CD4-positive, alpha-beta T cell treated with Interleukin-6 for 4 hours (primary cell): ENCODE results near the gene CFAP20DC.
"Not testable (repeated sequence)": the region's sequence is repeated elsewhere in the genome, so short reads cannot be mapped to it uniquely, and the experiment has no call there.

Experiments
- DNase-seq: peaks from one replicate; pipeline ENCODE4 v3.0.0-alpha.2; 2020; ENCODE audit warnings: mixed read lengths

The CFAP20DC gene

DNA sequence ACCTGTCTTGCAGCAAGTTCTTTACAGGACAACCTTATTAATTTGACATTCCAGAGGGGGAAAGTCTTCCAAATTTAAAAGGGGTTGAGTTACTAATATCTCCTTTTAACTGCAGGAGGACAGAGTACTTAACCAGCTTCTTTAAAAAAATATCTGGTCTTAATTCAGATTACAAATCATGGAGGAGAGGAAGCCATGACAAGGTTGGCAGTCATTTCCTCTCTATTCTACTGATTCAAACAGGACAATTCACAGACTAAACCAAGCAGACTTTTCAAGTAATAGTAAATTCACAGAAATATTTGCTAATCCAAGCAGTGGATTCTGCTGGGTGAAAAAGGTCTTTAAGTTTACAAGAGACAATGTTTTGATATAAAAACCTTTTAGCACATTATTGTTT lies 185.3 kb downstream of the CFAP20DC start:
- no peak for DNase-seq

DNA sequence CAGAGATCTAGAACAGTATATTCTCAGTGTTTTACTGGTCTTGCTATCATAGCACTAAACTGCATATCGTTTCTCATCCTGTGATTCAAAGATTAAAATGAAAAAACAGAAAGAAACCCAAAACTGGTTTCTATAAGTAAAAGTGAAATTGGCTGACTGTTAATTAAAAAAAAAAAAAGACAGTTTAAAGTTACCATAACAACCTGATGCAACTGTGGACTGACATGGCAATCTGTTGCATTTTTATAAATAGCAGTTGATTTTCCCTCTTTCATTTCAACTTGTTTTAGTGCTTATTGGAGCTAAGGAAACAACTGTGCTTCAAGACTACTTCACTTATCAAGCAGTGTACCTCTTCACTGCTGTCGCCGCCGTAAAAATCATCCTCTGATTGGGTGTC lies 186.6 kb downstream of the CFAP20DC start:
- DNase-seq = no peak

DNA sequence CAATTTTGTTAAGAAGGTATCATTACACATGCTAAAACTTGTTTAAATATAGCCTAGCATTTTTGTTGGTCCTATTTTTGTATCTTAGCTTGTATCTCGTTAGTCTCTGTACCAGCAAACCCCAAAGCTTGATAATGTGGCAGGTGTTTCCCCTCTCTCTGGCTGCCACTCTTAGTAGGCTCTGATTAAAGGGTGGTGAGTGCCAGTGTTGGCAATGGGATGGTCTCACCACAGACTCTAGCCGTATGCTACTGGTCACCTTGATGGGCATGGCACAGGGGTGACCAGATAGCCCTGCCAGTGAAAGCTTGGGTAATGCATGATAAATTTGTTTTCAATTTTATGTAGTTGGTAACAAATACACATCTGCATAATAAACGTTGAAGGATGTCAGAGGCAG lies 188.3 kb downstream of the CFAP20DC start:
- DNase-seq = no peak

DNA sequence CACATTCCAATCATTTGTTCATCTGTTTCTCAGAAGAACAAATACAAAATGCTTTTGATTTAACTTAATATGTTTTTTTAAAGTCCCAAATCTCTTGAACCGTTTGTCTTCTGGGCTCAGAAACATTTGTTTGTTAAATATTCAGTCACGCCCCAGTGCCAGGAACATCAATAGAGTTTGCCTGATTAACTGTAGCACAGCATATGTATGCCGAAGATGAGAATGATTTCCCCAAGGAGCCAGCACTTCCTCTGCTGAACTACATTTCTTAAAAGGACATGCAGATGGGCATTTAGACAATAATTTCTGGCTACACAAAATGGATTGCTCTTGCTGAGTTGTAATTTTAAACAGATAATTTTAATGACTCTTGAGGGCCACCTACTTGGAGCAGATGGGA lies 191.7 kb downstream of the CFAP20DC start:
- DNase-seq = no peak

DNA sequence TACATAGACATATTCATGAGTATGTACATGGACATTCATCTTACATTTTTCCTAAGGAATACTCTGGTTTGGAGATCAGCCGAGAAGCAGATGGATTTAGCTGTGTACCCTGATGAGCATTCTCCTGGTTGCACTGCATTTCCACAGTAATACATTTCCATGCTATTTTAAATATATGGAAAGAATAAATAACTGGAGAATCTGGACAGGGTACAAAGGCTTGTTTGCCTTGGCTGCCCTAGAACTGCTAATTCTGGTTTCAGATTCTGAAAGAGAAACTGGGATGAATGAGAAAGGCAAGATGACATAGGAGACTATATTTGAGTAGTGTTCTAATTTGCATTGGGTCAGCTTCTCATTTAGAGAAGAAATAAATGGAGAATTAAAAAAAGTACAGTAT lies 192.4 kb downstream of the CFAP20DC start:
- DNase-seq = no peak

DNA sequence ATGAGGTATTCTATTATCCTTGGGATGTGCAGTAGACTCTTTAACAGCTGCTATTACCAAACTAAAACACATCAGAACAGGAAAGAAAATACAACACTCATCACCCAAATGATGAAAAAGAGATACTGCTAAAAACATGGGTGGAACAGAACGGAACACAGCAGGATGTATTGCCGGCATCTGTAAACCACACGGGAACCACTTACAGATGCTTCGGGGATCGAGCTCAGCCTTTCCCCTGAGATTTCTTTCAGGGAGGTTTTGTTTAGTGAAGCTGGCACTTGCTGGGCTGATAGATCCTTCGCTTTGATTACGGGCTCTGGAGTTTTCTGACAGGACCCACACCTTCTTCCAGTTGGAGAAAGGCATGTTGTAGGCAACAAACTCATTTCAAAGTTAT lies 201.0 kb downstream of the CFAP20DC start:
- no peak for DNase-seq

DNA sequence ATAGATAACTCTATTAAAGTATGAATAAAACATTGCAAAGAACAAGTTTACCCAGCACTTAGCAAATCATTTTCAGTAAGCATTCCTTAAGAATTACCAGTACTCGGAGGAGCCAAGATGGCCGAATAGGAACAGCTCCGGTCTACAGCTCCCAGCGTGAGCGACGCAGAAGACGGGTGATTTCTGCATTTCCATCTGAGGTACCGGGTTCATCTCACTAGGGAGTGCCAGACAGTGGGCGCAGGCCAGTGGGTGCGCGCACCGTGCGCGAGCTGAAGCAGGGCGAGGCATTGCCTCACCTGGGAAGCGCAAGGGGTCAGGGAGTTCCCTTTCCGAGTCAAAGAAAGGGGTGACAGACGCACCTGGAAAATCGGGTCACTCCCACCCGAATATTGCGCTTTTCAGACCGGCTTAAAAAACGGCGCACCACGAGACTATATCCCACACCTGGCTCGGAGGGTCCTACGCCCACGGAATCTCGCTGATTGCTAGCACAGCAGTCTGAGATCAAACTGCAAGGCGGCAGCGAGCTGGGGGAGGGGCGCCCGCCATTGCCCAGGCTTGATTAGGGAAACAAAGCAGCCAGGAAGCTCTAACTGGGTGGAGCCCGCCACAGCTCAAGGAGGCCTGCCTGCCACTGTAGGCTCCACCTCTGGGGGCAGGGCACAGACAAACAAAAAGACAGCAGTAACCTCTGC lies 207.6 kb downstream of the CFAP20DC start:
- DNase-seq = not testable (repeated sequence)

DNA sequence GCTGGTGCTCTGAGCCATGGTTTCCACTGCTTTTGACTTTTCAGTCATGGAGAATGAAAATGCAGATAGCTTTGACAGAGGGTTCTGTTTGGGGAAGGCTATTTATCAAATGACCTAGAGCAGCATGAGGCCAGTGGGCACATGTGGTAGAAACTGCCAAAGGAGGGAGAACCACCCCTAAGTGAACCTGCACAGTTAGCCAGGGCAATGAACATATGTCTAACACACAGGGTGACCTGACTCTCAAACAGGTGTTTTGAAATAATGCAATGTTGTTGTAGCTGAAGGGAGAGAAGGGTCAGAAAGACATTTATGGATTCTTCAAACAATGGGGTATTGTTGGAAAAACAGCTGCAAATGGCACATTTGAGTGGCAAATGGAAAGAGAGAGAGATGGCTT lies 208.9 kb downstream of the CFAP20DC start:
- no peak for DNase-seq

DNA sequence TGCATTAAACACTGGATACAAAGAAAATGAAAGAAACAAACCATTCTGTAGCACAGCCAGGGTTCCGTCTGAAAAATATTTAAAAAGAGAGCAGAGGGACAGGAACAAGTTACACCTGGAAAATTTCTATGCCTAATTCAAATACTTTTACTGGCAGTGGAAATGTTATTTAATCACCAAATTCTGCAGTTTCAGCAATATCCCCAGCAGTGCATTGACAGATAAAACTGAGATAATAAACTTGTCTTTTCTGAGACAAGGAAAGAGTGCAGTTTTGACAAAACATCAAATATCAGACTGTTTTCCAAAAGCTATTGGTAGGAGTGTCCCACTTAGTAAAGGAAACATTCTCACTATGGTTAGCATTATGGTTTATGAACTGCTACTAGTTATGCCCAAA lies 209.9 kb downstream of the CFAP20DC start:
- no peak for DNase-seq

DNA sequence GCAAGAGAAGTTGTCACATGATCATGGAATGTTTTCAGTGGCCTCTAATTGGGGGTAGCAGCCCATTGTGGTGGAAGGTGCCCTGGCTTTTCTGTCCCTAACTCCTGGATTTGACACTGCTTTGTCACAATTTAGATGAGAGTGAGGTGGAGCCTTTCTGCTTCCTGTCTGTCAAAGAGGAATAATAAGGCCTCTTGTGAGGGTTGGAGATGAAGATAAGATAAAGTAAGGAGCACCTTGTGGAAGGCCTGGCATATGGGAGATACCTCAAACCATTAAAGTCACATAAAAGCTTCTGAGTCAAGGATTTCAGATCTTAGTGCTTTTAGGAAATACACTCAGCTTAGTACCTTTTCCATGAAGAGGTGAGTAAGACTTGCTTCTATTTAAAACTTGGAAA lies 210.6 kb downstream of the CFAP20DC start:
- DNase-seq = no peak

DNA sequence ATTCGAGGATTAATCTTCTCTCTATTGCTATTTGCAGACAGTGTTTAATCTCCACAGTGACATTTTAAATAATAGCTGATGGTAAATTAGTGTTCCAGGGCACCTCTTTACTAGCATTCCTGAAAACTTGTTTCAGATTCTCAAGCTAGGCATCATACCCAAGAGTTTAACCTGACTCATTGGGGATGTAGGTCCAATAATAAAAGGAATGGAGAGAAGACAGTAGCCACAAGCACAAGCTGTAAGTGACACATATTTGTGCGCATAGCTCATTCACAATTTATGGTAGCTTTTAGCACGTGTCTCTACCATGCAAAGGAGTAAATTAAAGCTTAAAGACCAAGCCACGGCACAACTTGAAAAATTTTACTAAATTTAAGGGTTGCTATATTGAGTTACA lies 212.0 kb downstream of the CFAP20DC start:
- DNase-seq = no peak

DNA sequence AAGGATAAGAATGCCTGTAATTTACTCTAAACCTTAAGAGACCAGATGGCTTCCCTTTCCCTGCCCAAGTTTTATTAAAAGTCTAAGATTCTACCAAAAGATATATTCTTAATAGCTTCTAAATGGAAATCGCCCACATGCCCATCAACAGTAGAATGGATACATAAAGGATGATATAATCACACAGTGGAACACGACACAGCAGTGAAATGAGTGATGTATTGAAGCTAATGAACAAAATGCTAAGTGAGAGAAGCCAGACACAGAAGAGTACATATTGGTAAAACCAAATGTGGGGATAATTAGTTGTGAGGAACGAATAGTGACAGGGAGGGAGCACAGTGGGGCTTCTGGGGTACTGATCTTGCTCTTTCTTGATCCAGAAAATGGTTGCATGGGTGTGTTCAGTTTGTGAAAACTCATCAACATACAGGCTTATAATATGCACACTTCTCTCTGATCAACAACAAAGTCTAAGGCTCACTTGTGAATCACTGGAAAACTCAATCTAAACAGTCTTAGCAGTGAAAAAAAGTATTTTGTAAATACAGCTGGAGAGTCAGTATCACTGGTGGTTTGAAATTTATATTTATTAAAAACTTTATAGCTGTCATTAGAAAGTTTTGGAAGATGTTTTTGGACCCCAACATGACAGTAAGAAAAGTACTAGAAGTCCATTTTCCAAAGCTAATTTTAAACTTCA lies 212.5 kb downstream of the CFAP20DC start:
- no peak for DNase-seq

DNA sequence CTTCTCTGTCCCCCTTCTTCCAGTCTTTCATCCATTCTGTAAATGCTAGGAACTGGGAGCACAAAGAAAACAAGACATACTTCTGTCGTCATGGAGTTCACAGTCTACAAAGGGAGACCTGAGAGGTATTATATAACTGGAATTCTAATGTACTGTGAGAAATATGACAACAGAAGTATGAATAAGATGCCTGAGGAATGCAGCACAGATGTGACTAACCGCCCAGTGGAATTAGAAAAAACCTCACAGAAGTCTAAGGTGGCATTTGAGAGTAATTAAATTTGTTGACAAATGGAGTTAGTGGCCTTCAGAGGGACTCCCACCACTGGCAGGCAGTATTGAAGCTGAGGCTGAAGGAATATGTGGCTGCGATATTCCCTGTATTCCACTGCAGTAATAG lies 214.7 kb downstream of the CFAP20DC start:
- DNase-seq = no peak

DNA sequence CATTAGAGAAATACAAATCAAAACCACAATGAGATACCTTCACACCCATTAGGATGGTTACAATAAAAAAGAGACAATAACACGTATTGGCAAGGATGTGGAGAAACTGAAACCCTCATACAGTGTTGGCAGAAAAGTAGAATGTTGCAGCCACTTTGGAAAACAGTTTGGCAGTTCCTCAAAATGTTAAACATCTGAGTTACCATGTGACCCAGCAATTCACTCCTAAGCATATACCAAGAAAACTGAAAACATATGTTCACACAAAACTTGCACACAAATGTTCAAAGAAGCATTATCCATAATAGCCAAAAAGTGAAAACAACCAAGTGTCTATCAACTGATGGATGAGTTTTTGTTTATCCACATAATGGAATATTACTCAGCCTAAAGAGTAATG lies 216.3 kb downstream of the CFAP20DC start:
- DNase-seq = no peak

DNA sequence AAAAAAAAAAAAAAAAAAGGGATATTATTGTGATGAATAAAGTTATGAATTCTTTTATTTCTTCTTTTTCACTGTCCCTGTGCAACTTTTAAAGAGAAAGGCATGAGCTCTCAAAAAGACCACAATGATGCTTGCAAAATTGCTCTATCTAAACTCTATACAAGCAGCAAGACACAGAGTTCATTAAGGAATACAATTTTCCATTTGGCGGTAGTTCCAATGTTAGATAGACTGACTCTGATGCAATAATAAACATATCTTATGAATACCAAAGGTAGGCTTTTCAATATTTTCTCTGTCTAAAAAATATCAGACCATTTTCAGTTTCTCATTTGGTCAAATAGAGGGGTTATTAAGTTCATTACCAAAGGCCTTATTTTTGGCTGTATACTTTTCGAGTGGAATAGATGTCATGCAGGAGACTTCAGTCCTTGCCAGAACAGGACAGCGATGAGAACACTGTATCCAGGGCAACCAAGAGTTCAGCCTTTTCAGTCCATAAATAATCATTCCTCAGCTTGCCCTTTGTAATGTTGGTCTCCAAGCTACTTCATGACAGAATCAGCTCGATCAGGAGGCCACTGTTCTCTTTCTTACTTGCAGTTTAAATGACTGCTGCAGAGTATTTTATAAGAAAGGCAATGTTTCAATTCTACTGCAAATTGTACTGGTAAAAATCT lies 220.4 kb downstream of the CFAP20DC start:
- DNase-seq = no peak

DNA sequence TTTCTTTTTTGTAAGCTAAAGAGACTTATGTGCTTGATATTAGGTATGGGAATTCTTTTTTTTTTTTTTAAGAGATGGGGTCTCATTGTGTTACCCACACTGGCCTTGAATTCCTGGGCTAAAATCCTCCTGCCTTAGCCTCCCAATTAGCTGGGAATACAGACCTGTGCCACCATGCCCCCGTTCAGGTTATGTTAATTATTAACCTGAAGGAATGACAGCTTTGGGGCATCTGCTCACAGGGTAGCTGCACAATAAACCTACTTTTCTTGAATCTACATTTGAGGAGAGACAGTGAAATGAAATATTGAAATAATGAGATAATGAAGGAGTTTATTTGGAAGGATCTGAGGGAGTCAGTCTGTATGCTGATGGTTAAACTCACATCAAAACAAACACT lies 225.0 kb downstream of the CFAP20DC start:
- DNase-seq = no peak

DNA sequence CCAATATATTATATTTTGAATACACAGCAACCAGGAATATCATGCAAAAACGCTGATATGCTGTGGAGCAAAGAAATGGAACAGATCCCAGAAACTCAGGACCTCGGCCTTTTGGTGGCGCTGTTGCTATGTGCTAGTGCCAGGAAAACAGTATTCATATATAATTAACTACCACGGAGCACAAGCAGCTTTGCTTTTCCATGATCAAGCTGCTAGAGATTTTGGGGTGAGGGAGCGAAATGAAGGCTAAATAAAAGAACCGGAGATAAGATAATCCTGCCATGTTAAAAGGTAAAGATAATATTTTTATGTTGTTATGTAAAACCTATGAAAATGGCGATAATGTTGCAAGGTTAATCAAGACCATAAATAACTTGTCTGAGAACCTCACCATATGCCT lies 225.5 kb downstream of the CFAP20DC start:
- DNase-seq = peak; percentile 7

DNA sequence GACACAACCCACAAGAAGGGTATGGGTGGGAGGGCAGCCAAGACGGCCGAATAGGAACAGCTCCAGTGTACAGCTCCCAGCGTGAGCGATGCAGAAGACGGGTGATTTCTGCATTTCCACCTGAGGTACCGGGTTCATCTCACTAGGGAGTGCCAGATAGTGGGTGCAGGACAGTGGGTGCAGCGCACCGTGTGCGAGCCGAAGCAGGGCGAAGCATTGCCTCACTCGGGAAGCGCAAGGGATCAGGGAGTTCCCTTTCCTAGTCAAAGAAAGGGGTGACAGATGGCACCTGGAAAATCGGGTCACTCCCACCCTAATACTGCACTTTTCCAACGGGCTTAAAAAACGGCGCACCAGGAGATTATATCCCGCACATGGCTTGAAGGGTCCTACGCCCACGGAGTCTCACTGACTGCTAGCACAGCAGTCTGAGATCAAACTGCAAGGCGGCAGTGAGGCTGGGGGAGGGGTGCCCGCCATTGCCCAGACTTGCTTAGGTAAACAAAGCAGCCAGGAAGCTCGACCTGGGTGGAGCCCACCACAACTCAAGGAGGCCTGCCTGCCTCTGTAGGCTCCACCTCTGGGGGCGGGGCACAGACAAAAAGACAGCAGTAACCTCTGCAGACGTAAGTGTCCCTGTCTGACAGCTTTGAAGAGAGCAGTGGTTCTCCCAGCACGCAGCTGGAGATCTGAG lies 243.1 kb downstream of the CFAP20DC start:
- not testable (repeated sequence) for DNase-seq

DNA sequence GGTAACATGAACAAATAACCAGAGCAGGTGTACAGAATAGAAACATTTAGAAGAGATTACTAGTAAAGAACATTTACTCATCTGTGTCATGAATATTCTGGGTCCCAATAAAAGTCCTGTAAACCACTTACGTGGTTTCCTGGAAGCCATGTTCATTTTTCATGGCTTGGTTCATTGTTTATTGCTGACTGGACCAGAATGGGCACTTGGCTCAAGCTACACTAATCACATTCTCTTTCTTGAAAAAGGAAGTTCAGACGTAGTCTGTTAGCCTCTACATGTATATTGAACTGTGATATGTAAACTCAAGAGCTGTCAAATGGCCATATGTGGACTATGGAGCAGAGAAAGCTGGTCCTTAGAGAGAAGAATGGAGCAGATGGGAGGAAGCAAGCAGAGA lies 244.9 kb downstream of the CFAP20DC start:
- DNase-seq = no peak

DNA sequence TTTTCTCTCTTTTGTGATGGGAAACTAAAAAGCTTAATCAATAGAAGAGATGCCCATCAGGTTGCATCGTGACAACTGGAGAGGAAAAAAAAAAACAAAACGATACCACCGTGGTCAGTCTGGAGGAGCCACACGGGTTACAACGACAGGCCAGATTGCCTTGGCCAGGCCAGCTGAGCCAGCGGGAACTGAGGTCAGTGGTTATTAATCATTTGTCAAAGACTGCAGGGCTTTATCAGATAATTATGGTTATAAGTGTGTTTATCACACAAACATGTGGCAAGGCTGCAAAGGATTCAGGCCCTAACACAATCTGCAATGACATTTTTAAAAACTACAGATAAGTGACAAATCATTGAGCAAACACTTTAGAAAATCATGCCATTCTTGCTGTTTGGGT lies 248.3 kb downstream of the CFAP20DC start:
- no peak for DNase-seq

DNA sequence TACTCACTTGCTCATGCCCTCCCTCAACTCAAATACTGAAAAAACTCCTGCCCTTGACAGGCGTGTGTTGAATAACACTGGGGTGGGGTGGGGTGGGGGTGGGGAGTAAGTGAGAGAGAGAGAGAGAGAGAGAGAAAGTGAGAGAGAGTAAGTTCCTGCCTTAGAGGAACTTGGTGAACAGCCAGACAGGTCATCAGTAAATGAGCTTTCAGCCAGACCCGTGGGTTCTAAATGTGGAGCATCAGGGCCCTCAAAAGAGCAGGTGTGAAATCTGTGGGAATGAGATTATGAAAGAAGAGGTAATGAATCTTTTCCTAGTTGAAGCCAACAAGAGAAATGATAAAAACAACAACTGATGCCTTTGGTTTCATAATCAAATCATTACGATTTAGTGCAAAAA lies 248.9 kb downstream of the CFAP20DC start:
- no peak for DNase-seq

DNA sequence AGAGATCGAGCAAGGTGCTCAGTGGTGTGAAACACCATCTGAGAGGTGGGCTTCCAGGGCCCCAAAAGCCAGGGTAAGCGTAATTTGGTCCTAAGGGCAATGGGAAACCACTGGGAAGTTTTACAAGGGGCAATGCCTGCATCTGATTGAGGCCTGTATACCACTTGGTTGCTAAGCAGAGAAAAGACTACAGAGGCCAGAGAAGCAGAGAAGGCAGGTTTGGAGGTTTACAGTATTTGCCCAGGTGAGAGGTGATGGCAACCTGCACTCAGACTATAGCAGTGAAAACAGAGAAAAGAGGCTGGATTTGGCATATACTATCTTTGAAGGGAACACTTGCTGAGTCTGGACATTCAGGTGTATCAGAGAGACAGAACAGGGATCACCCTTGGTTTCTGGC lies 249.8 kb downstream of the CFAP20DC start:
- DNase-seq = no peak

DNA sequence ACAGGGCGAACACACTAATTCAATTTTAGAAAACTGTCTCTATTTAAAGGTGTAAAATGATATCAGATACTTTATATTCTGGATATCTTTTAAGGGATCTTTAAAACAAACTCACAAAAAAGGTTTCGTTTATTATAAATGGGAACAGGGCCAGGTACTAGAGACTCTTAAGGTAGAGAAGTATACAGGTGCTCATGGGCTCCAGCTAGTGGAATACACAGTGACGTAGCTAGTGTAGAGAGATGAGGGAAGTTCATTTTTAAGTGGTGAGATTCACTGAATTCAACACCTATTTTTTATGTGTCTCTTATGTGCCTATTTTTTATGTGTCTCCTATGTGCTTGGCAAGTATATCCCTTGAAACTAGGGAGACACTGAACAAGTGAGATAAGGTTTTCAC lies 250.6 kb downstream of the CFAP20DC start:
- DNase-seq = no peak

DNA sequence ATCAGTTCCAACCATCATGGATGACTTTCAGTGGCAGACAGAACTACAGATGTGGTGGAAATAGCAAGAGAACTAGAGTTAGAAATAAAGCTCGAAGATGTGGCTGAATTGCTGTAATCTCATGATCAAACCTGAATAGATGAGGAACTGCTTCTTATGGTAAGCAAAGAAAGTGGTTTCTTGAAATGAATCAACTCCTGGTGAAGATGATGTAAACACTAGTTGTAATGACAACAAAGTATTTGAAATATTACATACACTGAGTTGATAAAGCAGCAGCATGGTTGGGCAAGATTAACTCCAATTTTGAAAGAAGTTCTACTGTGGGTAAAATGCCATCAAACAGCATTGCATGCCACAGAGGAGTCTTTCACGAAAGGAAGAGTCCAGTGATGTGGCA lies 251.5 kb downstream of the CFAP20DC start:
- no peak for DNase-seq
